ENCODE measurements around the gene CSF1R.

DNA sequence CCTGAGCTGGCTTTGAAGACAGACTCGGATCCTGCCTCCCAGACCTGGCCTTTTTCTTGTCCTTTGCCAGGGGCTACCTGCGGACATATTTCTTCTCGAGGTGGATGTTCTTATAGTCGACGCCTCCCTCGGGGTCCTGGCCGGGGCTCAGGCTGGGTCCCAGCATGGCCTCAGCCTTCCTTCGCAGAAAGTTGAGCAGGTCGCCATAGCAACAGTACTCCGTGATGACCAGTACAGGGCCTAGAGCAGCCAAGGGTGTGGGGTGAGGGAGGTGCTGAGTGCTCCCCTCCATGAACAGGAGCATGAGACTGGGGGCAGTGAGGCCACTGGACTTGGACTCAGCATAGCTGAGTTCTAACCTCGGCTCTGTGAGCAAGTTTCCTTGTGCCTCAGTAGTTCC lies 26.7 kb downstream of the CSF1R start:
- TF ChIP-seq, protein P1, sequence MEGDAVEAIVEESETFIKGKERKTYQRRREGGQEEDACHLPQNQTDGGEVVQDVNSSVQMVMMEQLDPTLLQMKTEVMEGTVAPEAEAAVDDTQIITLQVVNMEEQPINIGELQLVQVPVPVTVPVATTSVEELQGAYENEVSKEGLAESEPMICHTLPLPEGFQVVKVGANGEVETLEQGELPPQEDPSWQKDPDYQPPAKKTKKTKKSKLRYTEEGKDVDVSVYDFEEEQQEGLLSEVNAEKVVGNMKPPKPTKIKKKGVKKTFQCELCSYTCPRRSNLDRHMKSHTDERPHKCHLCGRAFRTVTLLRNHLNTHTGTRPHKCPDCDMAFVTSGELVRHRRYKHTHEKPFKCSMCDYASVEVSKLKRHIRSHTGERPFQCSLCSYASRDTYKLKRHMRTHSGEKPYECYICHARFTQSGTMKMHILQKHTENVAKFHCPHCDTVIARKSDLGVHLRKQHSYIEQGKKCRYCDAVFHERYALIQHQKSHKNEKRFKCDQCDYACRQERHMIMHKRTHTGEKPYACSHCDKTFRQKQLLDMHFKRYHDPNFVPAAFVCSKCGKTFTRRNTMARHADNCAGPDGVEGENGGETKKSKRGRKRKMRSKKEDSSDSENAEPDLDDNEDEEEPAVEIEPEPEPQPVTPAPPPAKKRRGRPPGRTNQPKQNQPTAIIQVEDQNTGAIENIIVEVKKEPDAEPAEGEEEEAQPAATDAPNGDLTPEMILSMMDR (IDR thresholded peaks at IDR 0.05; ENCODE audit: low read length) = no peak
- no peak for TF ChIP-seq EZH2 (IDR thresholded peaks at IDR 0.05; ENCODE audit: borderline replicate concordance, low read length)
